H9 (cell line): Measurements from ENCODE around the gene RBM46. TPM values are rescaled to one million over a fixed set of nuclear protein-coding genes. Genes with fewer than 3 reads are reported as not detected.
A peak's percentile ranks its signal among the peaks of the same experiment; 100 is the strongest.

Source experiments
- DNase-seq: peaks from one replicate; pipeline ENCODE4 v3.0.0-alpha.2; 2017
- H2AFZ ChIP-seq: one replicate; pipeline ENCODE4 v1.6.1; 2013; ENCODE audit warnings: mild to moderate bottlenecking, low read length, control low read depth, moderate library complexity
- H2AK5ac ChIP-seq: 2 replicates; pipeline ENCODE4 v1.6.1; 2013; ENCODE audit warnings: low read length, control low read depth, mixed read lengths; ENCODE audit not compliant: insufficient read length
- H2BK120ac ChIP-seq: one replicate; pipeline ENCODE4 v1.6.1; 2013; ENCODE audit warnings: low read depth, mild to moderate bottlenecking, low read length, control low read depth, inconsistent platforms; ENCODE audit not compliant: poor library complexity, severe bottlenecking
- H2BK12ac ChIP-seq: 2 replicates; pipeline ENCODE4 v1.6.1; 2013; ENCODE audit warnings: low read length, control low read depth, mixed read lengths, low read depth; ENCODE audit not compliant: insufficient read length
- H2BK15ac ChIP-seq: 2 replicates; pipeline ENCODE4 v1.6.1; 2013; ENCODE audit warnings: low read depth, low read length, control low read depth
- H2BK20ac ChIP-seq: one replicate; pipeline ENCODE4 v1.6.1; 2013; ENCODE audit warnings: low read depth, mild to moderate bottlenecking, low read length, control low read depth, inconsistent platforms; ENCODE audit not compliant: poor library complexity, severe bottlenecking
- H2BK5ac ChIP-seq: 2 replicates; pipeline ENCODE4 v1.6.1; 2013; ENCODE audit warnings: low read length, control low read depth, mixed read lengths; ENCODE audit not compliant: insufficient read length
- H3K14ac ChIP-seq: 2 replicates; pipeline ENCODE4 v1.6.1; 2013; ENCODE audit warnings: low read length, control low read depth; ENCODE audit not compliant: insufficient read depth
- H3K18ac ChIP-seq: 2 replicates; pipeline ENCODE4 v1.6.1; 2013; ENCODE audit warnings: low read depth, mild to moderate bottlenecking, mixed read lengths, low read length, control low read depth; ENCODE audit not compliant: insufficient read length
- H3K23ac ChIP-seq: 2 replicates; pipeline ENCODE4 v1.6.1; 2013; ENCODE audit warnings: low read length, control low read depth, mixed read lengths, low read depth; ENCODE audit not compliant: insufficient read length
- H3K23me2 ChIP-seq: 2 replicates; pipeline ENCODE4 v1.6.1; 2013; ENCODE audit warnings: low read depth, mild to moderate bottlenecking, mixed read lengths, low read length, control low read depth; ENCODE audit not compliant: insufficient read length, poor library complexity, severe bottlenecking
- H3K27ac ChIP-seq: 2 replicates; pipeline ENCODE4 v1.5.1; 2013; ENCODE audit warnings: low read length, control low read depth, mixed read lengths, low read depth; ENCODE audit not compliant: insufficient read length
- H3K27me3 ChIP-seq: 2 replicates; pipeline ENCODE4 v1.6.1; 2013; ENCODE audit warnings: low read length, control low read depth, inconsistent platforms; ENCODE audit not compliant: insufficient read depth
- H3K4ac ChIP-seq: 2 replicates; pipeline ENCODE4 v1.6.1; 2013; ENCODE audit warnings: low read depth, mild to moderate bottlenecking, control low read depth, inconsistent platforms, low read length, moderate library complexity
- H3K4me1 ChIP-seq: 2 replicates; pipeline ENCODE4 v1.6.1; 2013; ENCODE audit warnings: low read length, control low read depth, inconsistent platforms; ENCODE audit not compliant: insufficient read depth
- H3K4me2 ChIP-seq: 2 replicates; pipeline ENCODE4 v1.6.1; 2013; ENCODE audit warnings: low read length, control low read depth, mixed read lengths; ENCODE audit not compliant: insufficient read length, insufficient read depth
- H3K56ac ChIP-seq: 2 replicates; pipeline ENCODE4 v1.6.1; 2013; ENCODE audit warnings: low read depth, mild to moderate bottlenecking, mixed read lengths, low read length, control low read depth; ENCODE audit not compliant: insufficient read length
- H3K79me1 ChIP-seq: 2 replicates; pipeline ENCODE4 v1.6.1; 2013; ENCODE audit warnings: low read depth, mild to moderate bottlenecking, moderate library complexity, low read length, control low read depth, inconsistent platforms; ENCODE audit not compliant: insufficient read depth, poor library complexity, severe bottlenecking
- H3K79me2 ChIP-seq: 2 replicates; pipeline ENCODE4 v1.6.1; 2013; ENCODE audit warnings: low read length, control low read depth, inconsistent platforms; ENCODE audit not compliant: insufficient read depth
- H3K9ac ChIP-seq: 2 replicates; pipeline ENCODE4 v1.6.1; 2013; ENCODE audit warnings: low read length, control low read depth, mixed read lengths; ENCODE audit not compliant: insufficient read length; ENCODE audit errors: extremely low read depth
- H3K9me3 ChIP-seq: one replicate; pipeline ENCODE4 v1.6.1; 2013; ENCODE audit warnings: low read depth, low read length, inconsistent platforms; ENCODE audit not compliant: control insufficient read depth
- H3T11ph ChIP-seq: one replicate; pipeline ENCODE4 v1.6.1; 2013; ENCODE audit warnings: mild to moderate bottlenecking, low read length, control low read depth, inconsistent platforms
- H4K20me1 ChIP-seq: one replicate; pipeline ENCODE4 v1.6.1; 2013; ENCODE audit not compliant: control insufficient read depth, insufficient read length, insufficient read depth
- H4K5ac ChIP-seq: 2 replicates; pipeline ENCODE4 v1.6.1; 2013; ENCODE audit warnings: low read depth, mild to moderate bottlenecking, mixed read lengths, low read length, control low read depth; ENCODE audit not compliant: insufficient read length
- H4K8ac ChIP-seq: replicated peaks from 2 replicates; pipeline ENCODE4 v1.6.1; 2013; ENCODE audit warnings: low read length, control low read depth, mixed read lengths, low read depth; ENCODE audit not compliant: insufficient read length
- H4K91ac ChIP-seq: 2 replicates; pipeline ENCODE4 v1.6.1; 2013; ENCODE audit warnings: low read depth, mild to moderate bottlenecking, moderate library complexity, mixed read lengths, low read length, control low read depth; ENCODE audit not compliant: insufficient read length
- H3K27ac Mint-ChIP-seq, 3 experiments: 2 replicates in 2 of 3; 3 replicates in 1 of 3; pipeline ENCODE4 v1.8.0; 2020 to 2021; ENCODE audit warnings: mixed read lengths in 3 of 3, mild to moderate bottlenecking in 1 of 3, moderate library complexity in 1 of 3
- H3K27me3 Mint-ChIP-seq: 2 replicates; pipeline ENCODE4 v1.8.0; 2021; ENCODE audit warnings: low read depth, mild to moderate bottlenecking, moderate library complexity, mixed read lengths
- H3K36me3 Mint-ChIP-seq, 3 experiments: 2 replicates in 2 of 3; 3 replicates in 1 of 3; pipeline ENCODE4 v1.8.0; 2020 to 2021; ENCODE audit warnings: low read depth in 3 of 3, mixed read lengths in 3 of 3; ENCODE audit not compliant: insufficient read depth in 1 of 3
- H3K4me1 Mint-ChIP-seq, 2 experiments: 2 replicates each; pipeline ENCODE4 v1.8.0; 2020; ENCODE audit warnings: mixed read lengths in 2 of 2
- H3K4me3 Mint-ChIP-seq, 2 experiments: 2 replicates in 1 of 2; 3 replicates in 1 of 2; pipeline ENCODE4 v1.8.0; 2020 to 2021; ENCODE audit warnings: mild to moderate bottlenecking in 2 of 2, mixed read lengths in 2 of 2, moderate library complexity in 1 of 2
- H3K9me3 Mint-ChIP-seq, 2 experiments: 2 replicates in 1 of 2; 3 replicates in 1 of 2; pipeline ENCODE4 v1.8.0; 2020; ENCODE audit warnings: mild to moderate bottlenecking in 2 of 2, mixed read lengths in 2 of 2, moderate library complexity in 1 of 2
- total RNA-seq: library from RNA; stranded (reverse); gene quantifications from 2 replicates; pipeline ENCODE4 v1.2.1, GENCODE V29; 2021
- TF ChIP-seq, protein P1 (sequence below): fragments of 200-600 bp; sonication (generic); conservative IDR thresholded peaks from 3 replicates; pipeline ENCODE4 v1.8.0; 2021; ENCODE audit warnings: antibody characterized with exemption, mild to moderate bottlenecking

RBM46 gene
- total RNA-seq, 1 experiment from 2014 or later, result 0.17 TPM

DNA sequence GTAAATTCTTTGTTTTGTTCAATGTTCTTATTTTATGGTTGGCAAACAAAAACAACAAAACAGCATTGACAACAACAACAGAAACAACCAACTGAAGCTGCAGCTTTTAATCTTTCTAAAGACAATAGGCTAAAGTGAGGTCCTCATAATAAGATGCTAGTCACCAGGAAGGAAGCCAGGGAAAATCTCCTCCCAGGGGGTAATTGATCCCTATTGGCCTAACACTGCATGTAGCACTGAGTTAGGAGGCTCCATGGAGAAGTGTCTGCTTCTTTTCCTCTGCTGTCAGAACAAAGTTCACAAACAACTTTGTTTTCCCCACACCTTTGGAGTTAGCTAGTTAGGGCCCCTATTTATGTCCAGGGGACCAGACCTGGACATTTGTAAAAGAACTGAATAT is 42.0 kb upstream of the RBM46 start:
- Mint-ChIP-seq H3K4me1 (peaks cover 41 to 47% of the 10 kb centered on the region in 2 experiments), H3K27ac (no peak overlapping the region), H3K27me3 (peaks cover 61% of the 10 kb centered on the region), H3K9me3 (no peaks in the 10 kb centered on the region; a peak in 1 of 5 replicates), H3K4me3 (0 out of 5 replicates have a peak overlapping the region, but pooled peaks of 1 of the 2 experiments have one; percentile 22), H3K36me3 (no peaks in the 10 kb centered on the region)
- H2BK12ac ChIP-seq, result no peak overlapping the region
- no peak overlapping the region for H3K4me2 ChIP-seq
- H3T11ph ChIP-seq, result no peak overlapping the region
- no peak overlapping the region for H3K23ac ChIP-seq
- peaks cover 7% of the 10 kb centered on the region for H3K4me1 ChIP-seq
- H3K9ac ChIP-seq, result no peak overlapping the region
- no peak overlapping the region for H3K56ac ChIP-seq
- no peak overlapping the region for H3K4ac ChIP-seq
- no peak overlapping the region for H3K14ac ChIP-seq
- H4K91ac ChIP-seq, result no peak overlapping the region
- TF ChIP-seq, protein P1, sequence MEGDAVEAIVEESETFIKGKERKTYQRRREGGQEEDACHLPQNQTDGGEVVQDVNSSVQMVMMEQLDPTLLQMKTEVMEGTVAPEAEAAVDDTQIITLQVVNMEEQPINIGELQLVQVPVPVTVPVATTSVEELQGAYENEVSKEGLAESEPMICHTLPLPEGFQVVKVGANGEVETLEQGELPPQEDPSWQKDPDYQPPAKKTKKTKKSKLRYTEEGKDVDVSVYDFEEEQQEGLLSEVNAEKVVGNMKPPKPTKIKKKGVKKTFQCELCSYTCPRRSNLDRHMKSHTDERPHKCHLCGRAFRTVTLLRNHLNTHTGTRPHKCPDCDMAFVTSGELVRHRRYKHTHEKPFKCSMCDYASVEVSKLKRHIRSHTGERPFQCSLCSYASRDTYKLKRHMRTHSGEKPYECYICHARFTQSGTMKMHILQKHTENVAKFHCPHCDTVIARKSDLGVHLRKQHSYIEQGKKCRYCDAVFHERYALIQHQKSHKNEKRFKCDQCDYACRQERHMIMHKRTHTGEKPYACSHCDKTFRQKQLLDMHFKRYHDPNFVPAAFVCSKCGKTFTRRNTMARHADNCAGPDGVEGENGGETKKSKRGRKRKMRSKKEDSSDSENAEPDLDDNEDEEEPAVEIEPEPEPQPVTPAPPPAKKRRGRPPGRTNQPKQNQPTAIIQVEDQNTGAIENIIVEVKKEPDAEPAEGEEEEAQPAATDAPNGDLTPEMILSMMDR, result no peak
- no peak overlapping the region for H2BK5ac ChIP-seq
- no peaks in the 10 kb centered on the region for H3K9me3 ChIP-seq
- peaks cover 11% of the 10 kb centered on the region for H3K23me2 ChIP-seq
- H2AFZ ChIP-seq, result no peak overlapping the region
- no peak overlapping the region for H2BK20ac ChIP-seq
- DNase-seq, result peak; percentile 39
- peaks cover 3% of the 10 kb centered on the region; the same call in 1 of the 2 replicates for H3K27me3 ChIP-seq
- no peak overlapping the region for H2BK15ac ChIP-seq
- H2AK5ac ChIP-seq, result no peak overlapping the region
- H3K79me2 ChIP-seq, result no peaks in the 10 kb centered on the region
- no peak overlapping the region for H4K5ac ChIP-seq
- no peak overlapping the region for H4K8ac ChIP-seq
- H4K20me1 ChIP-seq, result no peaks in the 10 kb centered on the region
- H3K27ac ChIP-seq, result no peak overlapping the region
- no peaks in the 10 kb centered on the region for H3K79me1 ChIP-seq
- H2BK120ac ChIP-seq, result no peak overlapping the region
- no peak overlapping the region for H3K18ac ChIP-seq
